B cell (primary cell): ENCODE results near the gene NOTCH1.

Source experiments
- CTCF ChIP-seq: fragments of 200-600 bp; IDR thresholded peaks from one replicate; pipeline ENCODE4 v1.8.0; 2022; ENCODE audit warnings: antibody characterized with exemption, mild to moderate bottlenecking
- EZH2 ChIP-seq: IDR thresholded peaks from 2 replicates; pipeline ENCODE4 v1.6.1; 2012; ENCODE audit warnings: borderline replicate concordance, low read depth, mild to moderate bottlenecking, moderate library complexity, low read length; ENCODE audit not compliant: insufficient read depth, poor library complexity, severe bottlenecking

- TF ChIP-seq CTCF (no peak), EZH2 (no peak)
Observed at GRCh38 chr9:136544964-136545691, 720 bp downstream of the NOTCH1 start.
